ENCODE results near the gene OR51G1.

- TF ChIP-seq, protein P1, sequence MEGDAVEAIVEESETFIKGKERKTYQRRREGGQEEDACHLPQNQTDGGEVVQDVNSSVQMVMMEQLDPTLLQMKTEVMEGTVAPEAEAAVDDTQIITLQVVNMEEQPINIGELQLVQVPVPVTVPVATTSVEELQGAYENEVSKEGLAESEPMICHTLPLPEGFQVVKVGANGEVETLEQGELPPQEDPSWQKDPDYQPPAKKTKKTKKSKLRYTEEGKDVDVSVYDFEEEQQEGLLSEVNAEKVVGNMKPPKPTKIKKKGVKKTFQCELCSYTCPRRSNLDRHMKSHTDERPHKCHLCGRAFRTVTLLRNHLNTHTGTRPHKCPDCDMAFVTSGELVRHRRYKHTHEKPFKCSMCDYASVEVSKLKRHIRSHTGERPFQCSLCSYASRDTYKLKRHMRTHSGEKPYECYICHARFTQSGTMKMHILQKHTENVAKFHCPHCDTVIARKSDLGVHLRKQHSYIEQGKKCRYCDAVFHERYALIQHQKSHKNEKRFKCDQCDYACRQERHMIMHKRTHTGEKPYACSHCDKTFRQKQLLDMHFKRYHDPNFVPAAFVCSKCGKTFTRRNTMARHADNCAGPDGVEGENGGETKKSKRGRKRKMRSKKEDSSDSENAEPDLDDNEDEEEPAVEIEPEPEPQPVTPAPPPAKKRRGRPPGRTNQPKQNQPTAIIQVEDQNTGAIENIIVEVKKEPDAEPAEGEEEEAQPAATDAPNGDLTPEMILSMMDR (conservative IDR thresholded peaks at IDR 0.05 in 1 of 2, IDR thresholded peaks at IDR 0.05 in 1 of 2; ENCODE audit: extremely low read depth in 1 of 2, insufficient read depth in 1 of 2, low read depth in 1 of 2, low read length in 2 of 2): no peak
- no peak for TF ChIP-seq EZH2 (IDR thresholded peaks at IDR 0.05; ENCODE audit: borderline replicate concordance, low read length)
These were observed 20.7 kb downstream of the OR51G1 start, which contains the start of gene OR51A7 for GRCh38 chr11:4903484-4903883.

All from mammary epithelial cell (primary cell).